B cell (primary cell): ENCODE measurements around the gene USP53.

ENCODE experiments used
- EZH2 ChIP-seq: IDR thresholded peaks from 2 replicates; pipeline ENCODE4 v1.6.1; 2012; ENCODE audit warnings: borderline replicate concordance, low read depth, mild to moderate bottlenecking, moderate library complexity, low read length; ENCODE audit not compliant: insufficient read depth, poor library complexity, severe bottlenecking
- TF ChIP-seq, protein P1 (sequence below): fragments of 200-600 bp; IDR thresholded peaks from one replicate; pipeline ENCODE4 v1.8.0; 2022; ENCODE audit warnings: antibody characterized with exemption, mild to moderate bottlenecking

- TF ChIP-seq, protein P1, sequence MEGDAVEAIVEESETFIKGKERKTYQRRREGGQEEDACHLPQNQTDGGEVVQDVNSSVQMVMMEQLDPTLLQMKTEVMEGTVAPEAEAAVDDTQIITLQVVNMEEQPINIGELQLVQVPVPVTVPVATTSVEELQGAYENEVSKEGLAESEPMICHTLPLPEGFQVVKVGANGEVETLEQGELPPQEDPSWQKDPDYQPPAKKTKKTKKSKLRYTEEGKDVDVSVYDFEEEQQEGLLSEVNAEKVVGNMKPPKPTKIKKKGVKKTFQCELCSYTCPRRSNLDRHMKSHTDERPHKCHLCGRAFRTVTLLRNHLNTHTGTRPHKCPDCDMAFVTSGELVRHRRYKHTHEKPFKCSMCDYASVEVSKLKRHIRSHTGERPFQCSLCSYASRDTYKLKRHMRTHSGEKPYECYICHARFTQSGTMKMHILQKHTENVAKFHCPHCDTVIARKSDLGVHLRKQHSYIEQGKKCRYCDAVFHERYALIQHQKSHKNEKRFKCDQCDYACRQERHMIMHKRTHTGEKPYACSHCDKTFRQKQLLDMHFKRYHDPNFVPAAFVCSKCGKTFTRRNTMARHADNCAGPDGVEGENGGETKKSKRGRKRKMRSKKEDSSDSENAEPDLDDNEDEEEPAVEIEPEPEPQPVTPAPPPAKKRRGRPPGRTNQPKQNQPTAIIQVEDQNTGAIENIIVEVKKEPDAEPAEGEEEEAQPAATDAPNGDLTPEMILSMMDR, result no peak
- no peak for TF ChIP-seq EZH2
Measured at GRCh38 chr4:119242417-119242816, 29.9 kb downstream of the USP53 start.
